ENCODE data around the gene MYOC. TPM values are rescaled to one million over a fixed set of nuclear protein-coding genes. Genes with fewer than 3 reads are reported as not detected.

Gene MYOC
- total and polyA plus RNA-seq, 12 donors = 0.80 to 7.5 (median 2.7) TPM

- no peak for TF ChIP-seq CTCF (IDR thresholded peaks at IDR 0.05)
- Histone ChIP-seq H3K4me1 (peaks cover 0 to 31% (median 12%) of the 10 kb centered on the region in 9 donors), H3K27ac (no peak overlapping the region), H3K36me3 (no peaks in the 10 kb centered on the region), H3K4me3 (no peak overlapping the region), H3K9me3 (no peaks in the 10 kb centered on the region), H3K27me3 (no peaks in the 10 kb centered on the region)
- intact Hi-C loops (cut with DNase I) = no loop called here
- 93 to 96% methylated on average over 5 of the region's 5 CpGs for WGBS, 2 donors
- ATAC-seq (no peak), DNase-seq (no peak)
Measured at GRCh38 chr1:171668372-171668771, 15.9 kb upstream of the MYOC start.

DNA sequence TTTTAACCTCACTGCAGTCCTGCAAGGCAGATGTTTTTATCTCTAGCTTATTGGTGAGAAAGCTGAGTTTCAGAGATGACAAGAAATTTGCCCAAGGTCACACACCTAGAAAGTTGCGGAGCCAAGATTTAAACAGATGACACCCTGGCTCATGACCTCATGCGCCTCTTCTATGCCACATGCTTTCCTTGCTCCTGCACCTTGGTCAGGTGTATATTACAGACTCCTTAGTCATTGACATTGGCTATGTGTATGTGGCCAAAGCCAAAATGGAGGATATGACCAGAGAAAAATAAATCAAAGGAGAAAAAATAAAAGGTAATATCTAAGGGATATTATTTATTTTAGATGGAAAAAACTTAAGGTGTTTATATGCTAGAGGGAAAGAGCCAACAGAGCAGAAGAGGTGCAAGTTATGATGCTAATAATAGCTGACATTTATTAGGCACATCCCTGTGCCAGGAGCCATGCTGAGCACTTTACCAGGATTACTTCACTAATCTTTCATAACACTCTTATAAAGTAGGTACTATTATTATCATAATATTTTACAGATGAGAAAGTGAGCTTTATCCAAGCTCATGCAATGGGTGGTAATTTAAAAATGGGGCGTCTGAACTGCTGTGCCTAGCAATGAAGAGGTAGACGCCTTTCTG lies 13.8 kb upstream of the MYOC start:
- WGBS, 2 donors = 68 to 75% methylated on average over 4 of the region's 4 CpGs
- Histone ChIP-seq H3K27me3 (no peaks in the 10 kb centered on the region), H3K4me1 (peaks cover 0 to 36% (median 12%) of the 10 kb centered on the region in 9 donors), H3K4me3 (no peak overlapping the region), H3K36me3 (no peaks in the 10 kb centered on the region), H3K9me3 (no peaks in the 10 kb centered on the region), H3K27ac (peak overlapping the region in 7 of 10 donors; percentile 11 to 65 (median 45))
- ATAC-seq (peak; percentile 28 to 94 (median 84)), DNase-seq (peak in 1 of 2 donors; percentile 20)
- no peak for TF ChIP-seq CTCF (IDR thresholded peaks at IDR 0.05)
- intact Hi-C loops (cut with DNase I) = no loop called here

- Histone ChIP-seq H3K36me3 (no peaks in the 10 kb centered on the region), H3K27ac (peak overlapping the region in 1 of 10 donors; percentile 6), H3K4me3 (no peak overlapping the region), H3K4me1 (peaks cover 0 to 36% (median 12%) of the 10 kb centered on the region in 9 donors), H3K27me3 (no peaks in the 10 kb centered on the region), H3K9me3 (no peaks in the 10 kb centered on the region)
- no peak for TF ChIP-seq CTCF (IDR thresholded peaks at IDR 0.05)
- ATAC-seq (no peak), DNase-seq (no peak)
- intact Hi-C loops (cut with DNase I) = no loop called here
Measured at GRCh38 chr1:171664976-171665375, 12.5 kb upstream of the MYOC start.

GRCh38 chr1:171663854-171664575 lies 11.5 kb upstream of the MYOC start:
- WGBS, 2 donors = 54 to 59% methylated on average over 4 of the region's 4 CpGs
- no peak for DNase-seq
- no peak for TF ChIP-seq CTCF (IDR thresholded peaks at IDR 0.05)
- Histone ChIP-seq H3K4me3 (no peak overlapping the region), H3K36me3 (no peaks in the 10 kb centered on the region), H3K27ac (peak overlapping the region in 8 of 10 donors; percentile 13 to 61 (median 36)), H3K27me3 (no peaks in the 10 kb centered on the region), H3K9me3 (no peaks in the 10 kb centered on the region), H3K4me1 (peaks cover 0 to 36% (median 12%) of the 10 kb centered on the region in 9 donors)
- intact Hi-C loops (cut with DNase I) = no loop called here
- peak in 1 of 8 donors; percentile 16 for ATAC-seq

All from heart right ventricle (tissue), 16 donors.